Tibial nerve (tissue), 4 donors: Measurements from ENCODE around the gene EFCAB12.

Source experiments
- CTCF ChIP-seq, 5 experiments: fragments of 200-600 bp in 3 of 5; fragments of 450-650 bp in 2 of 5; sonication (generic) in 3 of 5; IDR thresholded peaks; one replicate each; pipeline ENCODE4 v1.5.1; 2016 to 2019; ENCODE audit warnings: antibody characterized with exemption in 5 of 5, mild to moderate bottlenecking in 3 of 5, moderate library complexity in 2 of 5
- EP300 ChIP-seq, 2 donors: sonication (generic); formaldehyde crosslinking; IDR thresholded peaks; one replicate each; pipeline ENCODE4 v1.6.1; 2017; ENCODE audit warnings: antibody characterized with exemption in 2 of 2, mild to moderate bottlenecking in 1 of 2
- POLR2A ChIP-seq, 2 donors: fragments of 450-650 bp; IDR thresholded peaks; one replicate each; pipeline ENCODE4 v1.6.1; 2017; ENCODE audit warnings: antibody characterized with exemption in 2 of 2, mild to moderate bottlenecking in 2 of 2, moderate library complexity in 2 of 2

GRCh38 chr3:129474984-129475804 is 46.8 kb upstream of the EFCAB12 start:
- TF ChIP-seq CTCF (IDR thresholded peaks at IDR 0.05): no peak
- TF ChIP-seq POLR2A (IDR thresholded peaks at IDR 0.05): no peak
- TF ChIP-seq EP300 (IDR thresholded peaks at IDR 0.05): no peak
